Osteoblast (primary cell): ENCODE data around the gene SSBP2. TPM values are rescaled to one million over a fixed set of nuclear protein-coding genes. Genes with fewer than 3 reads are reported as not detected.

Source experiments
- DNase-seq: peaks from one replicate; pipeline ENCODE4 v3.0.0; 2011; ENCODE audit warnings: low spot score, mixed read lengths; ENCODE audit not compliant: insufficient read length; ENCODE audit errors: missing footprints
- H2AFZ ChIP-seq: 2 replicates; pipeline ENCODE4 v1.6.0; 2011; ENCODE audit warnings: mild to moderate bottlenecking, low read length
- H3K27ac ChIP-seq: 2 replicates; pipeline ENCODE4 v1.5.1; 2011; ENCODE audit warnings: mild to moderate bottlenecking, low read depth, low read length, moderate library complexity
- H3K27me3 ChIP-seq: 2 replicates; pipeline ENCODE4 v1.6.0; 2012; ENCODE audit warnings: mild to moderate bottlenecking, control low read depth, inconsistent platforms, low read length, moderate library complexity; ENCODE audit not compliant: insufficient read depth
- H3K36me3 ChIP-seq: 2 replicates; pipeline ENCODE4 v1.5.1; 2011; ENCODE audit warnings: mild to moderate bottlenecking, low read length, control low read depth, moderate library complexity; ENCODE audit not compliant: insufficient read depth
- H3K4me1 ChIP-seq: 2 replicates; pipeline ENCODE4 v1.5.1; 2011; ENCODE audit warnings: mild to moderate bottlenecking, low read length, control low read depth, moderate library complexity; ENCODE audit not compliant: insufficient read depth
- H3K4me2 ChIP-seq: 2 replicates; pipeline ENCODE4 v1.6.0; 2011; ENCODE audit warnings: mild to moderate bottlenecking, low read length; ENCODE audit not compliant: insufficient read depth
- H3K4me3 ChIP-seq: fragments of 200-600 bp; sonication (generic); 3 replicates; pipeline ENCODE4 v1.5.1; 2012; ENCODE audit warnings: mild to moderate bottlenecking, low read length, inconsistent platforms; ENCODE audit not compliant: insufficient read depth
- H3K79me2 ChIP-seq: 2 replicates; pipeline ENCODE4 v1.6.0; 2012; ENCODE audit warnings: mild to moderate bottlenecking, low read length, control low read depth, inconsistent platforms; ENCODE audit not compliant: insufficient read depth
- H3K9me3 ChIP-seq: 2 replicates; pipeline ENCODE4 v1.5.1; 2011; ENCODE audit warnings: low read depth, low read length, control low read depth
- H4K20me1 ChIP-seq: 2 replicates; pipeline ENCODE4 v1.6.0; 2012; ENCODE audit warnings: mild to moderate bottlenecking, low read length, control low read depth; ENCODE audit not compliant: insufficient read depth
- total RNA-seq: library from RNA; depleted of rRNA; stranded (reverse); fragments of >200 nt; gene quantifications from 2 replicates; pipeline ENCODE4 v1.2.3, GENCODE V29; 2012
- TF ChIP-seq, protein P1 (sequence below): IDR thresholded peaks from 2 replicates; pipeline ENCODE4 v1.5.1; 2011; ENCODE audit warnings: mild to moderate bottlenecking, low read depth, low read length, moderate library complexity; ENCODE audit errors: extremely low read depth

Gene SSBP2
- total RNA-seq, 1 donor: 18.1 TPM

DNA sequence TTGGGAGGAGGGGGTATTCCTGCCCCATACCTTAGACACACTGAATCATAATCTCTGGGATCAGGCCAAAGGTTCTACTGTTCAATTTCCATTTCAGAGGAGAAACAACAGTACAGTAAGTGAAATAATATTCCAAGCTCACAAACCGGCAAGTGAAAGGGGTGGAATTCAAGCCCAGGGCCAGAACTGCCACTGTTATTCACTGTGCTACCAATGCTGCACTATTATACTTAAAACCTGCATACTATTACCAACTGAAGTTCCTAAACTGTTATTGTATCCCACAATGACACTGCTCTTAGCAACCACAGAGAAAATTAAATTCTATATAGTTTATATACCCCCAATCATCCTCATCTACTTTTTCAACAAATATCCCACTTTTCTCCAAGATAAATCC, 24.6 kb downstream of the SSBP2 start:
- peaks cover 9% of the 10 kb centered on the region for H3K79me2 ChIP-seq
- no peaks in the 10 kb centered on the region for H3K36me3 ChIP-seq
- H2AFZ ChIP-seq: no peak overlapping the region
- TF ChIP-seq, protein P1, sequence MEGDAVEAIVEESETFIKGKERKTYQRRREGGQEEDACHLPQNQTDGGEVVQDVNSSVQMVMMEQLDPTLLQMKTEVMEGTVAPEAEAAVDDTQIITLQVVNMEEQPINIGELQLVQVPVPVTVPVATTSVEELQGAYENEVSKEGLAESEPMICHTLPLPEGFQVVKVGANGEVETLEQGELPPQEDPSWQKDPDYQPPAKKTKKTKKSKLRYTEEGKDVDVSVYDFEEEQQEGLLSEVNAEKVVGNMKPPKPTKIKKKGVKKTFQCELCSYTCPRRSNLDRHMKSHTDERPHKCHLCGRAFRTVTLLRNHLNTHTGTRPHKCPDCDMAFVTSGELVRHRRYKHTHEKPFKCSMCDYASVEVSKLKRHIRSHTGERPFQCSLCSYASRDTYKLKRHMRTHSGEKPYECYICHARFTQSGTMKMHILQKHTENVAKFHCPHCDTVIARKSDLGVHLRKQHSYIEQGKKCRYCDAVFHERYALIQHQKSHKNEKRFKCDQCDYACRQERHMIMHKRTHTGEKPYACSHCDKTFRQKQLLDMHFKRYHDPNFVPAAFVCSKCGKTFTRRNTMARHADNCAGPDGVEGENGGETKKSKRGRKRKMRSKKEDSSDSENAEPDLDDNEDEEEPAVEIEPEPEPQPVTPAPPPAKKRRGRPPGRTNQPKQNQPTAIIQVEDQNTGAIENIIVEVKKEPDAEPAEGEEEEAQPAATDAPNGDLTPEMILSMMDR: no peak
- H3K4me3 ChIP-seq: no peak overlapping the region
- H3K27ac ChIP-seq: no peak overlapping the region
- no peaks in the 10 kb centered on the region for H3K9me3 ChIP-seq
- DNase-seq: no peak
- H3K4me2 ChIP-seq: no peak overlapping the region
- peaks cover 3% of the 10 kb centered on the region for H4K20me1 ChIP-seq
- no peaks in the 10 kb centered on the region for H3K4me1 ChIP-seq
- H3K27me3 ChIP-seq: no peaks in the 10 kb centered on the region

DNA sequence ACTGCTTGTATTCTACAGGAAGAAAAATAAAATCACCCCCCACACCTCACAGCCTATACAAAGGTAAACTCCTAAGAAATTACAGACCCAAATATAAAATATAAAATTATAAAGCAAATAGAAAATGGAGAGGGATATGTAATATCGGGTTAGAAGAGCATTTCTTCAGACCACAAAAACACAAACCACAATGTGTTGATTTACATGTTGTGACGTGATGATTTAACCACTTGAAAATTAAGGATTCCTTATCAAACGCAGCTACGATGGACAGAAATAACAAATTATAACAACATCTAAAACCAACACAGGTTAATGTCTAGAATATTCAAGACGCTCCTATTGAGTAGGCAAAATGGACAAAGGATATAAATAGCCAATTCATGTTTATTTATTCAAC, 26.3 kb downstream of the SSBP2 start:
- peaks cover 3% of the 10 kb centered on the region for H4K20me1 ChIP-seq
- TF ChIP-seq, protein P1: no peak
- no peak overlapping the region for H3K4me3 ChIP-seq
- no peak overlapping the region for H2AFZ ChIP-seq
- H3K4me2 ChIP-seq: no peak overlapping the region
- peaks cover 1% of the 10 kb centered on the region for H3K4me1 ChIP-seq
- peaks cover 14% of the 10 kb centered on the region for H3K79me2 ChIP-seq
- H3K9me3 ChIP-seq: no peaks in the 10 kb centered on the region
- no peak for DNase-seq
- no peaks in the 10 kb centered on the region for H3K27me3 ChIP-seq
- H3K36me3 ChIP-seq: no peaks in the 10 kb centered on the region
- no peak overlapping the region for H3K27ac ChIP-seq

DNA sequence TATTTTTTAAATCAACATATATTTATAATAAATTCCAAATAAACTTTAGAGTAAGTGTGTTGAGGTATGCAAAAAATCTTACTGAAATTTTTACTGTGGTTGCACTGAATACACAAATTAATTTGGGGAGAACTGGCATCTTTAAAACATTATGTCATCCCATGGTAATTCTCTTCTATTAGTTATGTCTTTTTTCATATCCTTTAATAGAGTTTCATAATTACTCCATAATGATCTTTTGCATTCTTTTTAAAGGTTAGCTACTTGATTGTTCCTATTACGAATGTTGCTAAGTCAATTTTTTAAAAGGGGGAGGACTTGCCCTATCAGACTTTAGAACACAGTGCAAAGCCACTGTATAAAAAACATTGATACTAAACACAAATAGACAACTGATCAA, 26.8 kb downstream of the SSBP2 start:
- Histone ChIP-seq H4K20me1 (peaks cover 3% of the 10 kb centered on the region), H3K36me3 (no peaks in the 10 kb centered on the region), H3K27ac (no peak overlapping the region), H3K9me3 (no peaks in the 10 kb centered on the region), H2AFZ (no peak overlapping the region), H3K4me2 (no peak overlapping the region), H3K4me1 (peaks cover 3% of the 10 kb centered on the region), H3K27me3 (no peaks in the 10 kb centered on the region), H3K4me3 (no peak overlapping the region), H3K79me2 (peaks cover 17% of the 10 kb centered on the region)
- TF ChIP-seq, protein P1: no peak
- DNase-seq: no peak

DNA sequence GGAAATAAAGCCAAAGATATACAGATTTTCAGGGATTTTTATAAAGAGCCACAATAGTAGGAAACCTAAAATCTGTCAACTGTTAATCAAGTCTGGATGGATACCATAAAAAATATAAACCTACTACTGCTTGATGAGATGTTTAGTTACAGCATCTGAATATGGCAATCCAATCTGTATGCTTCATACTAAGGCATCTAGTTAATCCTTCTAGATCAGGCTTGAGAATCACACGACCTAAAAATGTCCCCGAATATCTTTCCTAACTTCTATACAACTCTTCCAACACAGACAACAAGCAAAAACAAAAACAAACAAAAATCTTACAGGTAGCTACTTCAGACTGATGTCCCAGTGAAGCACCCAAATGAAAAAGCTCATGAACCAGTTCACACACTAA, 29.8 kb downstream of the SSBP2 start:
- no peaks in the 10 kb centered on the region for H4K20me1 ChIP-seq
- H3K9me3 ChIP-seq: no peaks in the 10 kb centered on the region
- H3K4me3 ChIP-seq: no peak overlapping the region
- H2AFZ ChIP-seq: no peak overlapping the region
- peaks cover 13% of the 10 kb centered on the region for H3K4me1 ChIP-seq
- TF ChIP-seq, protein P1: no peak
- H3K79me2 ChIP-seq: peaks cover 15% of the 10 kb centered on the region
- no peaks in the 10 kb centered on the region for H3K27me3 ChIP-seq
- no peak overlapping the region for H3K4me2 ChIP-seq
- H3K27ac ChIP-seq: no peak overlapping the region
- no peaks in the 10 kb centered on the region for H3K36me3 ChIP-seq
- no peak for DNase-seq
